Choroid plexus epithelial cell (primary cell): ENCODE measurements around the gene ATP2C1.

Experiments
- DNase-seq: peaks from one replicate; pipeline ENCODE4 v3.0.0-alpha.2; 2010; ENCODE audit warnings: low read depth
- H3K4me3 ChIP-seq: 2 replicates; pipeline ENCODE4 v1.5.1; 2011; ENCODE audit warnings: low read depth, mild to moderate bottlenecking, control low read depth, low read length, moderate library complexity
- TF ChIP-seq, protein P1 (sequence below): conservative IDR thresholded peaks from 2 replicates; pipeline ENCODE4 v1.5.1; 2011; ENCODE audit warnings: low read depth, mild to moderate bottlenecking, control low read depth, inconsistent platforms, low read length, moderate library complexity

Gene ATP2C1

DNA sequence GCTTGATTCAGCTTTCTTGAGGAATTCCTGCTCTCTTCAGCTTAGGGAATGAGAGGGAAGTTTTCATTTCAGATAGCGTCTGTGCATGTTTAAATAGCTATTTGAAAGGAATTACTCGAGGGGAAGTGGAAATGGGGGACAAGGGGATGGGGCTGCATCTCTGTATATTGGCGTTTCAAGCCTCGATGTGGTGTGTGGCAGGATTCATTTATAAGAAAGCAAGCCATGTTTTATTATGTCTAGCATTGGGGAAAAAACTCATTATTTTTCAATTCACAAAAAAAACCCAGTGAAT is 1.0 kb downstream of the ATP2C1 start:
- peak overlapping the region; percentile 97 for H3K4me3 ChIP-seq
- TF ChIP-seq, protein P1, sequence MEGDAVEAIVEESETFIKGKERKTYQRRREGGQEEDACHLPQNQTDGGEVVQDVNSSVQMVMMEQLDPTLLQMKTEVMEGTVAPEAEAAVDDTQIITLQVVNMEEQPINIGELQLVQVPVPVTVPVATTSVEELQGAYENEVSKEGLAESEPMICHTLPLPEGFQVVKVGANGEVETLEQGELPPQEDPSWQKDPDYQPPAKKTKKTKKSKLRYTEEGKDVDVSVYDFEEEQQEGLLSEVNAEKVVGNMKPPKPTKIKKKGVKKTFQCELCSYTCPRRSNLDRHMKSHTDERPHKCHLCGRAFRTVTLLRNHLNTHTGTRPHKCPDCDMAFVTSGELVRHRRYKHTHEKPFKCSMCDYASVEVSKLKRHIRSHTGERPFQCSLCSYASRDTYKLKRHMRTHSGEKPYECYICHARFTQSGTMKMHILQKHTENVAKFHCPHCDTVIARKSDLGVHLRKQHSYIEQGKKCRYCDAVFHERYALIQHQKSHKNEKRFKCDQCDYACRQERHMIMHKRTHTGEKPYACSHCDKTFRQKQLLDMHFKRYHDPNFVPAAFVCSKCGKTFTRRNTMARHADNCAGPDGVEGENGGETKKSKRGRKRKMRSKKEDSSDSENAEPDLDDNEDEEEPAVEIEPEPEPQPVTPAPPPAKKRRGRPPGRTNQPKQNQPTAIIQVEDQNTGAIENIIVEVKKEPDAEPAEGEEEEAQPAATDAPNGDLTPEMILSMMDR, result no peak
- no peak for DNase-seq

DNA sequence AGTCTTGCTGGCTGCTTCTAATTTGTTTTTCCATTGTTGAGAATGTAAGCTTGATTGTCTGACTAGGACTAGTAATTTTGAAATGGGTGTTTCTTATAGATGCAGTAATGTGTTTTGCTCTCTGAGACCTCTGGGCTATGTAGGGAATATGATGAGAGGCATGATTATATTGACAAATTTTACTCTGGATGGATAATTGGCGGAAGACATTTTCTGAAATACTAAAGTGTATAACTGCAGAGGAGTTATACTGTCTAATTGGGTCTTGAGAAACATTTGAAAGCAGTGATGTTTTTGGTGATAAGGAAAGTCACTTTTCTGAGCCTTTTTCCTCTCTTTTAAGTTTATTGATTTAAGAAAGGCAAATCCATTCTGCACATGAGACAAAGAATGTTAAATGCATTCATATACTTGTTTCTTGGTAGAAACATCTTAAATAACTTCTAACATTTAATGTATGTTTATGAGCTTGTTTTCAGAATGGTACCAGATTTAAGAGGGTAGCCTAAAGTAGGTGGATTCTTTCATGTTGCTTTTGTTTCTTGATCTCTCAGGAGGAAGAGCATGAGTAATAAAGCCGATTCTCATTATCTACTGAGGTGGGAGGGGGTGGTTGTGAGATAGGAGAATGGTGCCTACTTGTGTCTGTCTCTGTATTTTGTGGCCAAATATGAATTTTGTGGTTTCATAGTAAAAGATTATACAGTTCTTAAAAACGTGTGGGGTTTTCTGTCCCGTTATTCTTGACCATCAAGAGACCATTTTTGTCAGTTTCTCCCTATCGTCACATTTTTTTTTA is 2.0 kb downstream of the ATP2C1 start:
- TF ChIP-seq, protein P1, result no peak
- peak; percentile 20 for DNase-seq
- peak overlapping the region; percentile 97 for H3K4me3 ChIP-seq

DNA sequence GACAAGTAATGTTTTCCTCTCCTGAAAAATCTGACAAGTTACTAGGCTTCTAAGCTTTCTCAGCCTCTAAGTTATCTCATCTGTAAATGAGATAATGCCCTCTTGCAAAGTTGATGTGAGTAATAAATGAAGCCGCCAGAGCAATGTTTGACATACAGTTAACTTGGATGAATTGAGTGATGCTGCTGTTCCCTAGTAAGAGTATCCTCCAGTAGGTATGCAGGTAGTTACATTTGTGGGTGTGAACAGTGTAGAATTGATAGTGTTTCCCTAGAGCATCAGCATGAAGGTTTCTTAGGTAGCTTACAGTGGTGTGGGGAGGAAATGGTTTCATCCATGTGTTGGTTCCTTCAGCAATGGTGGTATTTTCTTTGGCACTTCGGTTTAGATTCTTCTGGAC is 3.4 kb downstream of the ATP2C1 start:
- TF ChIP-seq, protein P1, result no peak

DNA sequence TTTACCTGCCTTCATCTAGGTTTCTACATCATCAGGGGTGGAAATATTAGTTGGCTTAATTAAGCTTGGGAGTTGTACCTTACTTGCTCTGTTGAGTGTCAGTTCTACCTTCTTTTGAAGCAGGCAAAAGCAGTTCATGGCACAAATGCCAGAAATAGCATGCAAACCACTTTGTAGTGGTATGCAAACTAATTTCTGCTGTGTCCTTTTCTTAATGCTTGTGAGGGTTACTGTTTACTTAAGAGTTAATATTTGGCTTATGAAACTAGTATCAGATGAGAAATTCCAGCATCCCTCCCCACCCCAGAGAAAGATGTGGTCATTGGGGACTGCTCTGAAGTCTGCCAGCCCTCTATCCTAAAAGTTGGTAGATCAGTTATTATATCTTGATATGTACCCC is 7.1 kb downstream of the ATP2C1 start:
- no peak overlapping the region for H3K4me3 ChIP-seq
- TF ChIP-seq, protein P1, result no peak
- no peak for DNase-seq

More for the DNA sequence above, 3.4 kb downstream of the ATP2C1 start:
- DNase-seq, result peak; percentile 10
- H3K4me3 ChIP-seq, result no peak overlapping the region

DNA sequence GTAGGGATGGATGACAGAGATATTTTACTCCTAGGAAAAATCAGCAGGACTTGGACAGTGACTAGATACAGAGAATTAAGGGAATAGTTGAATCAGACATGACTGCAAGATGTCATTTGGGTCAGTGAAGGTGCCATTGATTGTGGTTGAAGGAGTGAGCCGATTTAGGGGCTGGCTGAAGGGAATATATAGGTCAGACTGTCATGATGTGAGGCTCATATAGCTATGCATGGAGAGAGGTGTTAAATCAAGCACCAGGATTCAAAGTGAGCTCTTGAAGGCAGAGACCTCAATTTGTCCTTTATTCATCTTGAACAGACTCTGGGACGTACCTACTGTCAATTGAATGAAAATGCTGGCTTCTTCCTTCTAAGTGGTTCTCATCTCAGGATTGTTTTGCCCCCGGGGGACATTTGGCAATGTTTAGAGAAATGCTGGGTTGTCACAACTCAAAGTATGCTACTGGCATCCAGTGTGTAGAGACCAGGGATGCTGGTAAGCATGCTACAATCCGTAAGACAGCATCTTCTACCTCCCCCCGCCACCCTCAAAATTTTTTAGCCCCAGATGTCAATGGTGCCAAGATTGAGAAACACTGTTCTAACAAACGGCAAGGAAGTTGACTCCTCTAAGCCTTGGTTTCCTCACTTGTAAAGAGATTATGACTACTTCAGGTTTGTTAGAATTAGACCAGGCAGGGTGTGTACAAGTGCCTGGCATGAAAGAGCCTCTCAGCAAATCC is 7.8 kb downstream of the ATP2C1 start:
- TF ChIP-seq, protein P1, result no peak
- H3K4me3 ChIP-seq, result no peak overlapping the region
- DNase-seq, result no peak

DNA sequence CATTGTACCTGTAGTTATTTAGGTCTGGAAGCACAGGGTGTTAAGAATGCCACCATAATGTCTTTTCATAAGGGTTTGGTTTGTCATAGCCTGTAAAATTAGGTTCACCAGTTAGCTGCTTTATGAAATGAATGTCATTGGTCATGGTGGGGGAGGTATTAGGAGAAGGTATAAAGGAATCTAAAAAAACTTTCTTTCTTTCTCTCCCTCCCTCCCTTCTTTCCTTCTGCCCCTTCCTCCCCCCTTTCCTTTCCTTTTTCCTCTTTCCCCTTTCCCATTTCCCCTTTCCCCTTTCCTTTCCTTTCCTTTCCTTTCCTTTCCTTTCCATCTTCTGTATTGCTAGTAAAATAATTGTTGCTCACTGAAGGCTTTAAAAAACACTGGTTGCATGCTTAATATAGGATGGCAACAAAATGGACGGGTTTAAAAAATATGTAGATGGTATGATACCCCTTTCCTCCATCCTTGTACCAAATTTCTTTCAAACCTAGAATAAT is 9.6 kb downstream of the ATP2C1 start:
- H3K4me3 ChIP-seq, result no peak overlapping the region

More for the DNA sequence above, 9.6 kb downstream of the ATP2C1 start:
- TF ChIP-seq, protein P1, result no peak
- DNase-seq, result no peak
